ENCODE data around the gene SNX20.
A peak's percentile ranks its signal among the peaks of the same experiment; 100 is the strongest.

The SNX20 gene

GRCh38 chr16:50711862-50712559 lies 30.9 kb upstream of the SNX20 start:
- ATAC-seq (no peak), DNase-seq (no peak)
- Mint-ChIP-seq H3K4me3 (no peak overlapping the region), H3K27ac (no peak overlapping the region), H3K9me3 (no peaks in the 10 kb centered on the region), H3K4me1 (peaks cover 46% of the 10 kb centered on the region), H3K36me3 (ENCODE audit: low read depth) (peaks cover 6% of the 10 kb centered on the region), H3K27me3 (no peaks in the 10 kb centered on the region)

GRCh38 chr16:50711040-50711439 lies 29.9 kb upstream of the SNX20 start:
- peaks cover 46% of the 10 kb centered on the region for H3K4me1 Mint-ChIP-seq
- H3K36me3 Mint-ChIP-seq (ENCODE audit: low read depth) = peaks cover 9% of the 10 kb centered on the region

DNA sequence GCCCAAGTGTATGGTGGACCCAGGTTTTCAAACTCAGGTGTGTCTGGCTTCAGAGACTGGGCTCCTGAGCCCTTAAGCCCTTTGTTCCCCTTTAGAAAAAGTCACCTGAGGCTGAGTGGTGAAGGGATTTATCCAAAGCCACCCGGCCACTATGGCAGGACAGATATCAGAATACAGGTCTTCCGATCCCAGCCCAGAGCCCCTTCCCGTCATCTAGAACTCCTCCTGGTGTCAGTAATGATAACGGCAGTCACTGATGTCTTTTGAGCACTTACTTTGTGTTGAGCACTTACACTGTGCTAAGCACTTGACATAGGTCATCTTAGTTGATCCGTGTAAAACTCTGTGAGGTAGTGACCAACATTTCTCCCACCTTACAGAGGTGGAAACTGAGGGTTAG lies 28.9 kb upstream of the SNX20 start:
- Mint-ChIP-seq H3K4me1 (peaks cover 55% of the 10 kb centered on the region), H3K9me3 (peaks cover 10% of the 10 kb centered on the region)

More at GRCh38 chr16:50711040-50711439, 29.9 kb upstream of the SNX20 start:
- no peaks in the 10 kb centered on the region for H3K27me3 Mint-ChIP-seq
- DNase-seq (no peak), ATAC-seq (no peak)
- H3K9me3 Mint-ChIP-seq = no peaks in the 10 kb centered on the region
- no peak overlapping the region for H3K4me3 Mint-ChIP-seq
- no peak overlapping the region for H3K27ac Mint-ChIP-seq

GRCh38 chr16:50709061-50709684 lies 28.1 kb upstream of the SNX20 start:
- Mint-ChIP-seq H3K27me3 (no peaks in the 10 kb centered on the region), H3K27ac (peak overlapping the region; percentile 84), H3K9me3 (peaks cover 15% of the 10 kb centered on the region), H3K4me3 (peak overlapping the region; percentile 41), H3K4me1 (peaks cover 57% of the 10 kb centered on the region), H3K36me3 (ENCODE audit: low read depth) (peaks cover 24% of the 10 kb centered on the region)
- no peak for DNase-seq
- peak; percentile 45 for ATAC-seq

More for the DNA sequence above, 28.9 kb upstream of the SNX20 start:
- DNase-seq (no peak), ATAC-seq (no peak)
- H3K4me3 Mint-ChIP-seq = no peak overlapping the region
- peak overlapping the region; percentile 16 for H3K27ac Mint-ChIP-seq
- H3K36me3 Mint-ChIP-seq (ENCODE audit: low read depth) = peaks cover 19% of the 10 kb centered on the region
- no peaks in the 10 kb centered on the region for H3K27me3 Mint-ChIP-seq

DNA sequence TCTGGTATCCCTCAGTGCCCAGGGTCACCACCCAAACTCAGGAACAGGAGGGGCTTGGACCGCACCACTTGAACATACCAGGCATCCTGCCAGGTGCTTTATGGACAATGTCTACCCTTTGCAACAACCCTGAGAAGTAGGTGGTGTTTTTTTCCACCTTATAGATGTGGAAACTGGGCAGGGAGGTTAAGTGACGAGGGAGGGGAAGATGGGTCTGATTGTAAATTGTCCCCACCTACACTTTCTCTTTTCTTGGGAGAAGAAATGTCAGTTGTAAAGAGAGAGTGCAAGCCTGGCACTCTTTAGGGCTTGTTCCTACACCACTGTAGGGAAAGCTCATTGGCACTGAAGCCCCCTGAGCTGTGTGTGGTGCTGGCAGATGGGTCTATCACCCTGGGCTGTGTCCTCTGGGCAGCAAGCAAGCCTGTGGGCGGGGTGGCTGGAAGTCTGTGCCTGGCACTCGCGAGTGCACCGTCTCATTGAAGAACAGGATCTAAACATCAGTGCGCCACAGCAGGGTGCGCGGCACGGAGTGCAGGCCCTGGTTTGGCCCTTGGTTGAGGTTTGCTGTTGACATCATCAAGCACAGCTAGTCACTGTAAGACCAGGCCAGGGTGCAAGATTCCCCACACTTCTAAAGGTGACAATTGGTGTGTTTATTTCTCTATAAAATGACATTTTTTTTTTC lies 27.4 kb upstream of the SNX20 start:
- Mint-ChIP-seq H3K27me3 (no peaks in the 10 kb centered on the region), H3K4me3 (peak overlapping the region; percentile 41), H3K36me3 (ENCODE audit: low read depth) (peaks cover 31% of the 10 kb centered on the region), H3K27ac (peak overlapping the region; percentile 84), H3K4me1 (peaks cover 60% of the 10 kb centered on the region), H3K9me3 (peaks cover 21% of the 10 kb centered on the region)
- peak; percentile 41 for DNase-seq
- peak; percentile 86 for ATAC-seq

- H3K36me3 Mint-ChIP-seq (ENCODE audit: low read depth) = peaks cover 34% of the 10 kb centered on the region
- H3K27me3 Mint-ChIP-seq = no peaks in the 10 kb centered on the region
- peaks cover 21% of the 10 kb centered on the region for H3K9me3 Mint-ChIP-seq
- H3K4me3 Mint-ChIP-seq = no peak overlapping the region
- peak overlapping the region; percentile 1 for H3K27ac Mint-ChIP-seq
- peaks cover 69% of the 10 kb centered on the region for H3K4me1 Mint-ChIP-seq
- DNase-seq (no peak), ATAC-seq (peak; percentile 17)
Measured at GRCh38 chr16:50706250-50706649, 25.1 kb upstream of the SNX20 start.

DNA sequence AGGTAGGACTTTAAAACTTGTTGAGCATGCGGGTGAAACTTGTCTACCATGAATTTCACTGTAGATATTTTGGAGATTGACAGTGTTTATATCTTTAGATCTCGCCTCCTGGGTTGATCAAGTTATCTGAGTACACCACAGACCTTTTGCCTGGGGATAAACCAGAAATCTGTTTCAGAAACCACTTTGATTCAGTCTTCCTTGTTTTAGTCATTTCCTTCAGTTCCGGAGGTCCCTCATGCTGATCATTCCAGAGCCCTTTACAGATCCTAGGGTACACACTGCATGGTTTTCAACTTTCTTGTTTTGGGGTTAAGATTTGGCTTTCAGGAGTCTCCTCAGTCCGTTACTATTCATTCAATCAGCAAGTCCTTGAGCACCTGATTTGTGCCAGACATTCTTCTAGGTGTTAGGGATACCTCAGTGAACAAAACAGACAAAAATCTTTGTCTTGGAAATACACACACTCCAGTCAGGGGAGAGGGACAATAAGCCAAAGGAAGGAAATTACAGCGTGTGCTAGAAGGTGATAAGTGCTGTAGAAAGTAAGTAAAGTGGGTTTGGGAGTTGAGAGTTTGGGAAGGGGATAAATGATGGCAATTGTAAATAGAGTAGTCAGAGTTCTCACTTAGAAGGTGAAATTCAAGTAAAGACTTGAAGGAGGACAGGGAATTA lies 24.5 kb upstream of the SNX20 start:
- Mint-ChIP-seq H3K36me3 (ENCODE audit: low read depth) (peaks cover 36% of the 10 kb centered on the region), H3K4me3 (no peak overlapping the region), H3K27me3 (no peaks in the 10 kb centered on the region), H3K9me3 (peaks cover 21% of the 10 kb centered on the region), H3K27ac (no peak overlapping the region), H3K4me1 (peaks cover 71% of the 10 kb centered on the region)
- no peak for ATAC-seq
- DNase-seq = no peak

- Mint-ChIP-seq H3K36me3 (ENCODE audit: low read depth) (peaks cover 39% of the 10 kb centered on the region), H3K27ac (no peak overlapping the region), H3K9me3 (peaks cover 21% of the 10 kb centered on the region), H3K27me3 (no peaks in the 10 kb centered on the region), H3K4me3 (no peak overlapping the region), H3K4me1 (peaks cover 72% of the 10 kb centered on the region)
- ATAC-seq (no peak), DNase-seq (no peak)
Measured at GRCh38 chr16:50704245-50704644, 23.1 kb upstream of the SNX20 start.

DNA sequence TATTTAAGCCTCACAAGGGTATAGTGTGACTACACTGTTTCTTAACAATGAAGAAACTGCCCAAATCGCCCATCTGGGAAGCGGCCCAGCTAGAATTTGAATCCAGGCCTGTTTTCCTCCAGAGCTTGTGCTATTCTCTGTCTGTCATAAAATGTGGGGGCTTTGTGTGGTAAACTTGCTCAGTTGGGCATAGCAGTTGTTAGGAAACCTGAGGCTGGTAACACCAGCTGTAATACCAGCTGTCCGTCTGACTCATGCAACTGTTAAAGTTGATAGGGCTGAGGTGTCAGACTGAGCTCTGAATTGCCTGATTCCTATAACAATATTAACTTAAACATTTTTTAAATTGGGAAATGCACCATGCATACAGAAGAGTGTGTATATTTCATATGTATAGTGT lies 21.6 kb upstream of the SNX20 start:
- ATAC-seq (no peak), DNase-seq (no peak)
- H3K4me3 Mint-ChIP-seq = no peak overlapping the region
- no peaks in the 10 kb centered on the region for H3K27me3 Mint-ChIP-seq
- no peak overlapping the region for H3K27ac Mint-ChIP-seq
- H3K36me3 Mint-ChIP-seq (ENCODE audit: low read depth) = peaks cover 38% of the 10 kb centered on the region
- H3K9me3 Mint-ChIP-seq = peaks cover 21% of the 10 kb centered on the region
- peaks cover 72% of the 10 kb centered on the region for H3K4me1 Mint-ChIP-seq

- H3K36me3 Mint-ChIP-seq (ENCODE audit: low read depth) = peaks cover 21% of the 10 kb centered on the region
- H3K27me3 Mint-ChIP-seq = peaks cover 4% of the 10 kb centered on the region
- peaks cover 7% of the 10 kb centered on the region for H3K9me3 Mint-ChIP-seq
- peak; percentile 65 for DNase-seq
- H3K4me1 Mint-ChIP-seq = peaks cover 78% of the 10 kb centered on the region
- peak; percentile 81 for ATAC-seq
- peak overlapping the region; percentile 54 for H3K4me3 Mint-ChIP-seq
- H3K27ac Mint-ChIP-seq = peak overlapping the region; percentile 83
Measured at GRCh38 chr16:50699326-50700159, 18.4 kb upstream of the SNX20 start.

DNA sequence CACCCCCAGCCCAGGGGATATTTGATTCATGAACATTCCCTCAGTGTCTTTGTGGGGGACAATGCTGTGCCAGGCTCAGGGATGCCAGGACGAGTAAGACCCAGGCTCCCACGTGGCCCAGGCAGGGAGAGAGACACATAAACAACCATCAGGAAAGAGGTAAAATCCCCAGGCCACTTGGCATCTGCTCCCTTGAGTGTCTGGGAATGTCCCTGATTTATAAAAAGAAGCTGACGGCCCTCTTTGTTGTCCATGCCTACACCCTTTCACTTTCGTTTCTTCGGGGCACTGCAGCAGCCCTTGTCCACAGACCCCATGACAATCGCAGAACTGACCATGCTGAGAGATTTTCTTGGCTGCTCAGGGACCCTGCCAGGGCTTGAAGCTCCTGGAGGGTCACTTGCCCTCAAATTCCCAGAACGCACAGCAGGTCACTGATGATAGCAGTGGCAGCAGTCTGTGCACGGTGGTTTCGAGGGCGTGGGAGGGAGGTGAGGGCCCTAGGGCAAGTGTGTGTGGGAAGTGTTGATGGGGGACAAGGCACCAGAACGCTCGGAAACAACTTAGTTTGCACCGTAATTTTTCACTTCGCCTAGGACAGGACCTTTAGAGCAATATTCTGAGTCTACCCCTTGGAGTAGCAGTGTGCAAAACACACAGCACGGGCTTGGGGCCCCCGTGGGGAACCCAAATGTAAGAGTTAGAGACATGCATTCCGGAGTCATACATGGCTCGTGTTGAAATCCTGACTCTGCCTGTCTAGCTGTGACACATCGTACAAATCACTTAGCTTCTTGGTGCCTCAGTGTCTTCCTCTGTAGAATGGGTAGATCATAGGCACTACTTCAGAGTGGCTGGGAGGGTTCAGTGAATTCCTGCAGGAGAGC lies 17.0 kb upstream of the SNX20 start:
- DNase-seq (peak; percentile 67), ATAC-seq (peak; percentile 65)
- Mint-ChIP-seq H3K27me3 (peaks cover 7% of the 10 kb centered on the region), H3K4me3 (peak overlapping the region; percentile 73), H3K36me3 (ENCODE audit: low read depth) (peaks cover 11% of the 10 kb centered on the region), H3K27ac (peak overlapping the region; percentile 83), H3K9me3 (no peaks in the 10 kb centered on the region), H3K4me1 (peaks cover 84% of the 10 kb centered on the region)

DNA sequence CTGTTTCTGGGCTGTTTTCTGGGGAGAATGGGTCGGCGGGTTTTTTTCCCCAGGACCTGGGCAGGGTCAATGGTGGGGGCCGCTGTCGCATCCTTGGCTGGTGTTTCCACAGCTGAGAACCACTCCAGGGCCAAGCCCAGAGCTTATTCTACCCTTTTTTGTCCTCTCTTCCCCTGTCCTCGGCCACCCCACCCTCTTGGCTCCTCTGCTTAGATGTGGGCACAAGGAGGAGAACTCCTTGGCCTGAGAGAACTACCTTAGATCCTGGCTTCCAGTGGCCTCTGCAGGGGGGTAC lies 16.3 kb upstream of the SNX20 start:
- H3K4me1 Mint-ChIP-seq = peaks cover 85% of the 10 kb centered on the region
- peaks cover 7% of the 10 kb centered on the region for H3K27me3 Mint-ChIP-seq
- peak overlapping the region; percentile 83 for H3K27ac Mint-ChIP-seq
- DNase-seq (no peak), ATAC-seq (no peak)
- H3K36me3 Mint-ChIP-seq (ENCODE audit: low read depth) = peaks cover 9% of the 10 kb centered on the region
- no peaks in the 10 kb centered on the region for H3K9me3 Mint-ChIP-seq
- H3K4me3 Mint-ChIP-seq = peak overlapping the region; percentile 73
